NCI-H1092 (cell line): ENCODE data around the gene GTPBP10.
A peak's percentile ranks its signal among the peaks of the same experiment; 100 is the strongest.

Source experiments
- DNase-seq: peaks from one replicate; lab custom pipeline; 2025; lab: John Stamatoyannopoulos, UW

Gene GTPBP10

DNA sequence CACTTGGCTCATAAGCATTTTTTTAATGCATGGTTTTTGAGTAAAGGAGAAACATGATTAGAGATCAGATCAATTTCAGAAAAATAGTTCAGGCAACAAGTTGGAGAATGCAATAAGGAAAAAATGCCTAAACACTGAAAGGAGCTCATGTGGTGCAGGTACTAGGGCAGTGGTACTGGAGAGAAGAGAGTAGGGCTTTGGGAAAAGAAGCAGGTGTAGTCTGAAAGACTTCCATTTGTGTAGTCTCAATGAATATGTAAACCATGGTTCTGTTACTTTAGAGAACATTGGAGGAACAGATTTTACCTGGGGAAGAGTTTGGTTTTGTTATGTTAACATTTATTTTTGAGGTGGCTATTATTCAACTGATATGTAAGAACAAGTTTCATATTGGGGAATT lies 5.5 kb downstream of the GTPBP10 start:
- no peak for DNase-seq

DNA sequence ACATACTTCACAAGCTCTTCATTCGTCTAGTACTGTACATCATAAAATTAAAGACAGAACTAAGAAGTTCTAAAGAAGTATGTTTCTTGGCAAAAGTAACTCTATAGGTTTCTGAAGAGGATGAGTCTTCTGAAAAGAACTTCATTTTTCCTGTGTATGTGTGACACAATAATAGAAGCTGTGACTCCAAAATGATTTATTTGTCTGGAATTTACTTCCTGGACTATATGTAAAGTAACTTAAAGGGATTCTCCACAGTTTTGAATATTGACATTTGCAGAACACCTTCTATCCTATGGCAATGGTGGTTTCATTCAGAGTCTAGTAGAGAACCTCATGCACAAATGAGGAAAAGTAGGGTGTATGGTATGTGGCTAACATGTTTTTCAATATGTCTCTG lies 36.9 kb downstream of the GTPBP10 start:
- no peak for DNase-seq

DNA sequence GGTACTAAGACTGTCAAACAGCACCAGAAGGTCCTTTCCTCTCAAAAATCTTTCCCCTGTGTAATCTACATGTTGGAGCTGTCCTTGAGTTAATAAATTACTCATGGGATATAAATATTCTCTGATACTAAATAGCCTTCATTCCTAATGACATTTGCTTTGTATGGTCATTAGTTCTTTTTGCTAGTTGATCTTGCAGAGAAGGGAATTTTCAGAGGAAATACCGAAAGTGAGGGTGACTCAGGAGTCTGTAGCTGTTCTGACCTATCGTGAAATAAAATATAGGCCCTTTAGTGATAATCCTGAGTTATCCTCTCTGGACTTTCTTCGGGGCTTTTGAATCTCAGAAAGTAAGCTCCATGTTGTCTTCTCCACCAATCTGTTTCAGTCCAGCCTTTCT lies 37.3 kb downstream of the GTPBP10 start:
- DNase-seq, result no peak

DNA sequence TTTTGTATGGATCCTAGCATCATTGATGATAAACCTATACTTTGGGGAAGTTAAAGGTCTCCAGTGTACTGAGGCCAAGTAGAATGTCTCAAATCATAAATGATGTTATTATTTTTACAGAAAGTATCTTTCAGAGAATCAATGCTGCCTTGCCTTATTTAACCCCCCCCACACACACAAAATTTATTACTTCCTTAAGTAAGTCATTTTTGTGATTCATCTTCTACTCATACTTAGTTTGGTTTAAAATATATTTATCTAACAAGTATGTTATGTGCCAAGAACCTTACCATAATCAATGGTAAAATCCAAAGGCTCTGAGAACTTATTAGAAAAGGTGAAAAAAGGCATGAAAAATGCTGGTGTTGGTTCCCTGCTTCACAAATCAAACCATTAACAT lies 37.9 kb downstream of the GTPBP10 start:
- DNase-seq, result no peak

DNA sequence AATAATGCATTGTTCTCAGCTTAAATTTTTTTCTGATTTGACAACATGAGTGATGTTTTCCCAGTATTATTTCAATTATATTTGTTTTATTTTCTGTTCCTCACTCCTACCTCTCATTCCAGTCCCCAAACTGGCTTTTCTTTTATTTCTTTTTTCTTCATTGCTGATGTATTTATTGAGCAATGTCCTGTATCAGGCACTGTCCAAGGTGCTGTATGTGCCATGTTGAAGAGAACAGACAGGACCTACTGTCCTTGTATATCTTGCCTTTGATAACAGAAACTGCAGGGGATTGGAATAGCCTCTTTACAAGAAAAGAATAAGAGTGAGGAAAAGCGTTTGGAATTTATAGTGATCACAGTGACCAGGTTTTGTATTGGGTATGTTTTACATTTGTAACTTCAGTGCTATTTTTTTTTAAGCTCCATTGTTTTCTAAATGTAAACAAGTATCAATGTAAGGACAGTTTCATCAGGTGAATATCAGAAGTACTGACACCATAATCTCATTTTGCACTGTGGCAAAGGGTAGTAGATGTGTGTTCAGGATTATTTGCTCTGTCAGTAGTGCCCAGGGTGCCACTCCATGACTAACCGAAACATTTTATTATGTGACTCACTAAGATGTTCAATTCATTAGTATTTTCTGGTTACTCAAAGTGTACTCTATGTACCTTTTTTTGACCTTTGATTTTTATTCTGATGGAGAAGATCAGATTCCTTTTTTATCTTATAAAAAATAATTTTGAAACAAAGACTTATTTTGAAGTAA lies 41.1 kb downstream of the GTPBP10 start:
- DNase-seq, result no peak

DNA sequence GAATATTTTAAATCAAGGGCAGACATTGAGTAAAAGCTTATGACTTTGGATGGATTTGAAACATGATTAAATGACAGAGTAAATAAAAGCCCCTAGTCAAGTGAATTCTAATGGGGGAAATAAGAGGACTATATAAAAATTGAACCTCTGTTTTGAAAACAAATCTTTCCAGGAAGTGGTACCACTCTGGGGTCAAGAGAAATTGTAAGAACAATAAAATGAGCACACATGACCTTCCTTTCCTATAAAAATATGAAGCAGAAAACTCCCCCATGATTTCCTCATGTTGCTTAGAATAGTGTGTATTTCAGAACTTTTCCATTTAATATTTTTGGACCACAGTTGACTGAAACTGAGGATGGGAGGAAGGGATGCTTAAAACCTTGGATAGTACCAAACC lies 44.4 kb downstream of the GTPBP10 start:
- DNase-seq, result no peak

DNA sequence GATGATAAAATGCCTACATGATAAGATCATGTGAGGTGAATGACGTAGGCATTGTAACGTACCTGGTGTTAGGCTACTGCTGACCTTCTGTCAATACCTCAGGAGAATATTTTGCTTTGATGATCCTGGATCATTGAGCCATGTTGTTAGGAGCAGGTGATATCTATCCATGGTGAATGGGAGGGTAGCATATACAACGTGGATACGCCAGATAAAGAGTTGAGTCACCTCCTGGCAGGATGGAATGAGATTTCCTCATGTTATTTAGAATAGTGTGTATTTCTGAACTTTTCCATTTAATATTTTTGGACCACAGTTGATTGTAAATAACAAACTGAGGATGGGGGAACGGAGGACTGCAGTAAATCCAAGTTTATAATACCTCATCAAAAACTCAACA lies 45.0 kb downstream of the GTPBP10 start:
- DNase-seq, result no peak

DNA sequence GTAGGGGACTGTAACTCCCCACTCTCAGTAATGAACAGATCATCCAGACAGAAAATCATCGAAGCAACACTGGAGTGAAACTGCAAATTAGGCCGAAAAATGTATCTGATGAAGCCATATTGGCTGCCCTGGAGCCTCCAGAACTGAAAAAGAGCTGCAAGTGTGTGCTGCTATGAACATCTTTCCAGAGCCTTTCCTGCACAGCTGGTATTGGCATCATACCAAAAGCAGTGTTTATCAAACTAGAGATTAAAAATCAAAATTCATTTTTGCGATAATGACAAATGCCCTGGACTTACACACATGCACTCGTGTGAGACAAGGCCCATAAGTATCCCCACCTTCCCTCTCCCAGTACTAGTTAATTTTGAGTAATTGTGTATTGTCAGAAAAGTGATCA lies 49.9 kb downstream of the GTPBP10 start:
- DNase-seq, result no peak

DNA sequence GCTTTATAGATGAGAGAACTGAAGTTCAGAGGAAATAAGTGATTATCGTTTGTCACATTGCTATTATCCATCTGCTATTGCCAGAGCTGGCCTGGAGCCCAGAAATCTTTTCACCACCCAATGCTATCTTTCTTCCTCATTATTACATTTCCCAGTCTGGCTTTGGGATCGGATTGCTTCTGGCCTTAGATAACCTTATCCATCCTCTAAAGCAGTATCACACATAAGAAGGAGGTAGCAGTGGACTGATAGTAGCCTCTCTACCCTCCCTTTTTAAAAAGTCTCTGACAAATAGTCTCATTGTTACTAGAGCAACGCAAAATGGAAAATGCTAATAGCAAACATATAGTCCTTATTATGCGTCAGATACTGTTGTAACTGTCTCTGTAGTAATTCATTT lies 55.5 kb downstream of the GTPBP10 start:
- peak; percentile 81 for DNase-seq

DNA sequence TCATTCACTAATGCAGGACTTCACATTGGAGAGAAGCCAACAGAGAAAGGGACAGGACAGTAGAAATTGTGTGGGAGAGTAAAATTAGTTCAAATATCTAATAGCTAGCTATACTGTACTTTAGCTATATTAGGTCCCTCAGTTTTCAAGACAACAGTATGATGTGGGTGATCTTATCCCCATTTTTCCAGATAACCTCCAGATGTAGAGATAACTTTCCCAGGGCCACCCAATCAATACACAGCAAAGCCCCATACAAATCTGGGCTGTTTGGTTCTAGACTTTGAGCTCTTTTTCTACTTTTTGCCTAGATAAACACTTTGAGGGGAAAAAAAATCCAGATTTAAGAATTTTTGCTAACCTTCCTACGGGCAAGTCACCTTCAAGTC lies 56.3 kb downstream of the GTPBP10 start:
- DNase-seq, result no peak

DNA sequence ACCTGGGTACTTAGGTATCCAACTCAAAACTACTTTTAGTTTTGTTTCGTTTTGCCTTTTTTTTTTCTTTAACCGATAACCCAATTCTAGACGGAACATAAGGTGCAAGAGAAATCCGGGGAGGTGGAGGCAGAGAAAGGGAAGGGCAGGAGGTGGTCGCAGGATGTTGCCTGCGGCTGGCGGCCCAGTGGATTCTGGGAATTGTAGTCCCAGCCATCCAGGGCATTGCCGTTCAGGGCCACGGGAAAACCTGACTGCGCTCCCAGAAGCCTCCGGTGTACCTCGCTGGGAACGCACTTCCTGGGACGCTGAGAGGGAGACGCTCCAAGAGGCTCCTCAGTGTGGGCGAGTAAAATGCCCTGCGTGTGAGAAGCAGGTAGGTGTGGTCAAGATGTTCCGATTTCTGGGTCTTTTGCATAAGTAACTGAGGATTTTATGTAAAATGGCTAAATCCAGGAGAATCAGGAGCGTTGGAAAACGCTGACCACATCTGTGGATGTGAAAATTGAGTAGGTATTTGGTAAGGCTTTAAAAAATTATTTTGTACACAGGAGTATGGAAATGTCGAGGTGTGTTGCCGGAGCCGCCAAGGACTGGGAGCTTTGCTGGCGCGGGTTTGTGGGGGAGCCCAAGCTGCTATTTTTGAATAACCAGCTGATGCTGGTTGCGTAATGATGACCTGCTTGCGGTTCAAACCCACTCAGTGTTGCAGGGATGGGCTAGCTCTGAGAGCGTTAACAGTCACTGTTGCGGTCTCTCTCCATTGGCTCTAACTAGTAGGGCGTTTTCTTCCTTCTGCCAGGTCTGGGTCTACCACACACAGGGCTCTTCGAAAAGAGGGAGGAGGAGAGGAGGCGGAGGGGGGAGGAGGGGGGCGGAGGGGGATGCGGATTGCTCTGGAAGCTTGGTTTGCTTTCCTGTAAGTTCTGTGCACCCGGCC lies 56.9 kb downstream of the GTPBP10 start, which contains the start of gene CLDN12:
Gene CLDN12 (plus strand): TSS at position 288 of the 940 bp plus-strand sequence. CDS start 9,216 bp downstream, outside the sequence.
- peak; percentile 94 for DNase-seq

DNA sequence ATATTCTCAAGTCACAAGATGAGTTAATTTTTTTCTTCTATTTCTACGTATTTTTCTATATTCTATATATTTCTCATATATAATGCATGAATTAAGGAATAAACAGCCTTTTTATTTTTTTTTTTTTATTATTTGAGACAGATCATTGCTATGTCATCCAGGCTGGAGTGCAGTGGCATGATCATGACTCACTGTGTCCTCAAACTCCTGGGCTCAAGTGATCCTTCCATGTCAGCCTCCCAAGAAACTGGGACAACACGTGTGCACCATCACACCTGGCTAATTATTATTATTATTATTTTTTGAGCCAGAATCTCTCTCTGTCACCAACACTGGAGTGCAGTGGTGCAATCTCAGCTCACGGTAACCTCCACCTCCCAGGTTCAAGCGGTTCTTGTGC lies 58.3 kb downstream of the GTPBP10 start:
- no peak for DNase-seq

DNA sequence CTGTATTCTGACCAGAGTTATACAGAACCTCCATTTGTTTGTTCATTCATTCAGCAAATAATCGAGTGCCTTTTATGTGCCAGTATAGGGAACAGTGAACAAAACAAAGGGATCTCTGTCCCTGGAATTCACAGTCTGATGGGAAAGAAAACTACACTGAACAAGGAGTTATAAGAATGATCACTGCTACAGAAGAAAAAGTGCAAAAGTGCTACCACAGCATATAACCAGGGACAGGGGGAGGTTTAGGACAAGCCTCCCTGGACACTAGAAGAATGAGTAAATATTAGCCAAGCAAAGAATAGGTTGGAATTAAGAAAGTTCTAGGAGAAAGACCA lies 60.9 kb downstream of the GTPBP10 start:
- no peak for DNase-seq

DNA sequence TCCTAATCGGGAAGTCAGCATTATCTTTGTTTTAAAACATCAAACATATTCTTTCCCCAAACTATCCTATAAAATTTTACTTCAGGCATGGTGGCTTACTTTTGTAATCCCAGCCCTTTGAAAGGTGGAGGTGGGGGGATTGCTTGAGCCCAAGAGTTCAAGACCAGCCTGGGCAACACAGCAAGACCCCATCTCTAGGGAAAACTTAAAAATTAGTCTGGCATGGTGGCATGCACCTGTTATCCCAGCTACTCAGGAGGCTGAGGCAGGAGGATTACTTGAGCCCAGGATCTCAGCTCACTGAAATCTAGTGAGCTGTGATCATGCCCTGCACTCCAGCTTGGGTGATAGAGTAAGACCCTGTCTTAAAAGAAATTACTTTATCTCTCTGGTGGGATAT lies 61.6 kb downstream of the GTPBP10 start:
- no peak for DNase-seq

DNA sequence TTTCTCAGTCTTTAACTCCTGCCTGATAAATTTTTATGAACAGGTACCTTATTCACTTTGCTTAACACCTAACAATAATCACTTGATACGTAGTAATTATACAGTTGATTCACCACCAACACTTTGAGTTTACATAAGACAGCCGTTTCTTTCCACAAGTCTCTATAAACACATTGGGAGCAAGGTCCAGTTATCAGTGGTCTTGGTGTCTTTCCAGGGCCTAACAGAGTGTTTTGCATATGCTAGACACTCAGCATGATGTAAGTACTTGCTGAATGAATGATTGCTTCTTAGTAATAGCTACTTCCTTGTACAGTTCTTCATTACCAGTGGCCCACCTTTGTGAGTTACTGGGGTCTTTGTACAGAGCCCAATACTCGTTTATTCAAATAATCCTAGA lies 63.2 kb downstream of the GTPBP10 start:
- DNase-seq, result no peak

DNA sequence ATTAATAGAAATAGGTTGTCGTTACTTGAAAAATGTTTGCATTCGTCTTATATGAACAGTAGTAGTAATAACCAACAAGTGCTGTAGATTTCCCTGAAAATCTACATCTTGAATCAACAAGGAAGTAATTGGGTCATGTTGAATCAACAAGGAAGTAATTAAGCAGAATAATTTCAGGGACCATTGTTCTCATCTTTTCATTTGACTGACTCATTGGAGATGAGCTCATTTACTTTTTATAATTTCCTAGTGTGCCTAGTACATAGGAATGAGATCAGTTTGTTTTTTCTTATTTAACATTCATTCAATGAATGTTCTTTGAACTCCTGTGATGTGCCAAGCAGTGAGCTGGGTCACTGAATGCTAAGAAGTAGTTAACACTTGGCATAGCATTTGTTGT lies 65.0 kb downstream of the GTPBP10 start:
- no peak for DNase-seq

DNA sequence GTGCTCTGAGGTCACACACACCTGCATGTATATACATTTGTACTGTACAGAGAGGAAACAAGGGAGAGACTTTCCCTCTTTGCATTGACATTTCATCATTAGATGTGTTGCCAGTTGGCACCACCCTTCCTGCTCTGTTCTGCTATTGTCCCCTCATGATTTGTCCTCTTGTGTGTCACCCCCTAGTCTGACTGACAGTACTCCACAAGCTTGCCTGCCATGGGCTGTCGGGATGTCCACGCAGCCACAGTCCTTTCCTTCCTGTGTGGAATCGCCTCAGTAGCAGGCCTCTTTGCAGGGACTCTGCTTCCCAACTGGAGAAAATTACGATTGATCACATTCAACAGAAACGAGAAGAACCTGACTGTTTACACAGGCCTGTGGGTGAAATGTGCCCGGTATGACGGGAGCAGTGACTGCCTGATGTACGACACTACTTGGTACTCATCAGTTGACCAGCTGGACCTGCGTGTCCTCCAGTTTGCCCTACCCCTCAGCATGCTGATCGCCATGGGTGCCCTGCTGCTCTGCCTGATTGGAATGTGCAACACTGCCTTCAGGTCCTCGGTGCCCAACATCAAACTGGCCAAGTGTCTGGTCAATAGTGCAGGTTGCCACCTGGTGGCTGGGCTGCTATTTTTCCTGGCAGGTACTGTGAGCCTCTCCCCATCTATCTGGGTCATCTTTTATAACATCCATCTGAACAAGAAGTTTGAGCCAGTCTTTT lies 66.1 kb downstream of the GTPBP10 start:
- DNase-seq, result no peak

DNA sequence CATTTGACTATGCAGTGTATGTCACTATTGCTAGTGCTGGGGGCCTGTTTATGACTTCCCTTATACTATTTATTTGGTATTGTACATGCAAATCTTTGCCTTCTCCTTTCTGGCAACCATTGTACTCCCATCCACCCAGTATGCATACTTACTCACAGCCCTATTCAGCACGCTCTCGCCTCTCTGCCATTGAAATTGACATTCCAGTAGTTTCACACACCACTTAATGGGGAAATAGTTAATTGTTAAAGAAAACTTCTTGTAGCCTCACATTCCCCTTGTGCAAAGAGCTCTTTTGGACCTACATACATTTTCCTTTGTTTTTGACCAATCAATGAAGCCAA lies 66.6 kb downstream of the GTPBP10 start:
- DNase-seq, result no peak

DNA sequence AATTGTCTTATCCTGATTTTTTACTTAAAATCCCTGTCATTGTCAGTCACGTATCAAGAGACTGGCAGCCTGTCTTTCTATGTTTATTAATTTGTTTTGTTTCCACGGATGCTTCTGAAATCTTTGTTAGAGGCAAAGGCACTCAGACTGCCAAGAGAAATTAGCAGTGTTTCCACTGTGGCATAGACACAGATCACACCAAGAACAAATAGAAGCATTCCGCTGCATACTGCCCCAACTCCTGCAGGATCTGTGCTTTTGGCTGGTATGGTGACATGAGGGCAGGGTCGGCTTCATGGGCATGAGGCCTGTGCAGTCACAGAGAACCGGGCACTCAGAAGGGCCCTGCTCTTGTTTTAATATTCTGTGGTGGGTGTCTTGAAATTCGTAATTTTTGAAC lies 75.1 kb downstream of the GTPBP10 start:
- DNase-seq, result no peak

DNA sequence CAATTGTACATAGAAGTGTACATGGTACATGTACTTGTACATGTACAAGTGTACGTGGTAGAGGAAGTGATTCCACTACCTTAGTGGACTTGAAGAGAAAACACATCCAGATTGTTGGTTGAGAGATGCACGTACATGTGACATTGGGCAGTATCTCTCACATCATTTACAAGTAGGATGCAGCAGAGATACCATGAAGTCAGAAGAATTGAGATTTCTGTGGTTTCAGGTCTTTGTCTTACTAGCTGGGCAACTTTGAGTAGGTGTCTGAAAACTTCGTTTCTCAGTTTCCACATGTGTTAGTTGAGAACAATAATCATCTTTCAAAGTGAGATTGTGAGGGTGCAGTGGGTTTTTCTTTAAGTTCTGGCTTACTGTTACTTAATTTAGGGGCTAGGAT lies 78.2 kb downstream of the GTPBP10 start:
- DNase-seq, result no peak

DNA sequence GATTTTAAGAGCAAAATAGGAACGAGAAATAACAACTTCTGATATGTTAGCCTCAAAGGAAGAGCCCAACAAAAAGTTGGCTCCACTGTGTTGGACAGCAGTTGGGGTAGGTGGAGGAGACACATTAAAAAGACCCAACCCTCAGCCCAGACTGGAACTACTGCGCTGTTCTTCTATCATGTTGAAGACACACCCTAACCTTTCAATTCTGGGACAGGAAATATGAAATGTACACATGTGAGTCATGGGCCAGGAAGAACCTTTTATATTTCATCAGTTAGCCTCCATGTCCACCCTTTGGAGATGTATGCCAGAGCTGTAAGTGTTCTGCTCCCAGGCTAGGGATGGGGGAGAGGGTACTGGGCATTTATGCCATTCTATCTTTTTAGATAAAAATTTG lies 78.9 kb downstream of the GTPBP10 start:
- no peak for DNase-seq

DNA sequence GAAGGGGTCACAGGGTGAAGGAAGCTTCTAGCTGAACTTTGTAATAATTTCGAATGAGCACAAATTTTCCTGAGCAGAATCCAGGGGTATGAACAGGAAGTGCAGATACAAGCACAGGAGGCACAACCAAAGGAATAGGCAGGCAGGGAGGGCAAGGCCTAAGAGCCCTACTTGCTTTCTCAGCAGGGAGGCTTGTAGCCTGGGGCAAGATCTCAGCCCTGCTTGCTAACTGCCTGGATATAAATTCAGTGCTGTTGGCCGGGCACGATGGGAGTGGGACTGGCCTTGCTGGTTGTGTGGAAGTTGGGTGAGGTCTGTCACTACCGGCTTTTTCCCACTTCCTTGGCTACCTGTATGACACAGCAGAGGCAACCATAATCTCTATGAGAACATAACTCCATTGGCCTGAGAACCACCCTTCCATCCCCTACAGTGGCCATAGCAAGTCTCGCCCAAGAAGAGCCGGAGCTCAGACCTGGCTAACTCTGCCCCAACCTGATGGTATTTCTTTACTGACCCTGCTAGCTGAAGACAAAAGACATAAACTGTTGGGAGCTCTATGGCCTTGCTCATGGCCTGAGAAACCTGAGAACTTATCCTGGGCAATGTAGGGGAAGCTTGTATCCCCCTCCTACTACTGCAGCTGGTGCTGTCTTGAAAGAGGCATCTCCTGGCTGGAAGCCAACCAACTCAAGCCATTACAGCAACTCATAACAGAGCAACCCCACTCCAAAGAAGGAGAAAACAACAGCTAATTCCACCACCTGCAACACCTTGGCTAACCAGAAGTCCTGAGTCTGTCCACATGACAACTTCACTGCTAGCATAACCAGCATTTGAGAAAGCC lies 84.3 kb downstream of the GTPBP10 start:
- no peak for DNase-seq
